Prostate gland (tissue), 2 donors: Measurements from ENCODE around the gene DISP3. TPM values are rescaled to one million over a fixed set of nuclear protein-coding genes. Genes with fewer than 3 reads are reported as not detected.

ENCODE experiments used
- DNase-seq: peaks from one replicate; pipeline ENCODE4 v3.0.0-alpha.2; 2019; ENCODE audit warnings: low spot score
- H3K27ac ChIP-seq, 2 donors: fragments of 200-600 bp; sonication (generic); 2 replicates each; pipeline ENCODE4 v1.5.1; 2017 to 2019
- H3K27me3 ChIP-seq: fragments of 200-600 bp; sonication (generic); replicated peaks from 2 replicates; pipeline ENCODE4 v1.5.1; 2019; ENCODE audit not compliant: insufficient read depth
- H3K36me3 ChIP-seq, 2 donors: fragments of 200-600 bp; sonication (generic); 1 replicate in 1 of 2; 2 replicates in 1 of 2; pipeline versions ENCODE4 v1.5.1 to v1.8.1; 2017 to 2019
- H3K4me1 ChIP-seq: fragments of 200-600 bp; sonication (generic); replicated peaks from 2 replicates; pipeline ENCODE4 v1.5.1; 2019
- H3K4me3 ChIP-seq, 2 donors: fragments of 200-600 bp; sonication (generic); 2 replicates each; pipeline ENCODE4 v1.5.1; 2017 to 2019
- H3K9me3 ChIP-seq: fragments of 200-600 bp; sonication (generic); 2 replicates; pipeline ENCODE4 v1.5.1; 2017
- CTCF ChIP-seq, 4 experiments: fragments of 200-600 bp in 2 of 4; fragments of 450-650 bp in 2 of 4; sonication (generic) in 2 of 4; IDR thresholded peaks; 1 replicate in 3 of 4; 2 replicates in 1 of 4; pipeline ENCODE4 v1.5.1; 2016 to 2019; ENCODE audit warnings: antibody characterized with exemption in 4 of 4, mild to moderate bottlenecking in 2 of 4, moderate library complexity in 2 of 4
- POLR2A ChIP-seq: fragments of 450-650 bp; IDR thresholded peaks from one replicate; pipeline ENCODE4 v1.6.1; 2016; ENCODE audit warnings: antibody characterized with exemption, mild to moderate bottlenecking
- POLR2AphosphoS5 ChIP-seq: sonication (generic); formaldehyde crosslinking; IDR thresholded peaks from one replicate; pipeline ENCODE4 v1.6.1; 2017; ENCODE audit warnings: antibody characterized with exemption
- WGBS: methylation state at CpG from one replicate; pipeline ENCODE4 v1.1.5; 2018; 5-methylcytosine and 5-hydroxymethylcytosine counted together
- intact Hi-C: fragments of 100-400 bp; cut with DNase I; formaldehyde crosslinking; loops from one replicate; pipeline ENCODE4 v1.14.2; 2022
- total RNA-seq, 2 donors: library from RNA; depleted of rRNA; stranded (reverse); fragments of >200 nt; gene quantifications; one replicate each; pipeline ENCODE4 v1.1.0, GENCODE V29; 2016

DISP3 gene
- total RNA-seq, 2 donors from 2014 or later = 0.80 to 1.7 TPM

DNA sequence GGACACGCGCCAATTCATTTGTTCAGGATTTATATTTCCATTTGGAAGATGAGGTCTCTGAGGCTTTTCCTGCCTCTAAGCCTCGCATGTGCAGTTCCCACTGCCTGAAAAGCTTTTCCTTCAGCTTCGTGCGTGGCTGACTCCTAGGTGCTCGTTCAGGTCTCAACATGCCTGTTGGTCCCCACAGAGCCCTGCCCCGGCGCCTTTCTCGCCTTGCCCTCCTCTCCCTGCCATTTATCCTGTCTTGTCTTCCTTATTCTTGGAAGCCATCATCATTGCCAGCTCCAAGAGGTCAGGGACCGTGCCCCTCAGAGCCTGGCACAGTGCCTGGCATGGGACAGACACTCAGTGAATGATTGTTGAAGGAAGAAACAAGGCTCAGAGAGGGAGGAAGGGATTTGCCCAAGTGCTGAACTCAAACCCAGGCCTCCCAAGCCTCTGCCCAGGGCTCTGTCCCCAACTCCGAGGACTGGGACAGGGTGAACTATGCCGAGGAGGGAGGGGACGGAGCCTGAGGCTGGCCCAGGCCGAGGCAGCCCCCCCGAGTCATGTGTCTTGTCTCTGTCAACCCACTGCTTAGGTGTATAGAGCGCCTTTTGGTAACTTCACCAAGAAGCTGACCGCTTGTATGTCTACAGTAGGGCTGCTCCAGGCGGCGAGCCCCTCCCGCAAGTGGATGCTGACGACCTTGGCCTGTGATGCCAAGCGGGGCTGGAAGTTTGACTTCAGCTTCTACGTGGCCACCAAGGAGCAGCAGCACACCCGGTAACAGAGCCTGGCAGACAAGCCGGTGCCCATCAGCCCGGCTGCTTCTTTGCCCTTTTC, 47.3 kb downstream of the DISP3 start:
- no peak for DNase-seq
- Histone ChIP-seq H3K27ac (no peak overlapping the region), H3K36me3 (no peaks in the 10 kb centered on the region), H3K4me1 (no peaks in the 10 kb centered on the region), H3K4me3 (no peak overlapping the region), H3K27me3 (no peaks in the 10 kb centered on the region), H3K9me3 (no peaks in the 10 kb centered on the region)
- intact Hi-C loops = no loop called here
- WGBS = 80% methylated on average over 26 of the region's 26 CpGs
- TF ChIP-seq POLR2AphosphoS5 = no peak
- no peak for TF ChIP-seq CTCF (IDR thresholded peaks at IDR 0.05)
- no peak for TF ChIP-seq POLR2A

GRCh38 chr1:11527541-11528452, 48.8 kb downstream of the DISP3 start:
- no peaks in the 10 kb centered on the region for H3K27me3 ChIP-seq
- no peaks in the 10 kb centered on the region for H3K4me1 ChIP-seq
- no peaks in the 10 kb centered on the region for H3K36me3 ChIP-seq
- H3K9me3 ChIP-seq = no peaks in the 10 kb centered on the region
- TF ChIP-seq POLR2AphosphoS5 = no peak
- TF ChIP-seq POLR2A = no peak
- no peak for TF ChIP-seq CTCF (IDR thresholded peaks at IDR 0.05)
- intact Hi-C loops = no loop called here
- no peak overlapping the region for H3K27ac ChIP-seq
- DNase-seq = no peak
- H3K4me3 ChIP-seq = no peak overlapping the region
- WGBS = 94% methylated on average over 13 of the region's 13 CpGs

GRCh38 chr1:11528611-11529261, 49.8 kb downstream of the DISP3 start:
- Histone ChIP-seq H3K27me3 (no peaks in the 10 kb centered on the region), H3K4me1 (no peaks in the 10 kb centered on the region), H3K27ac (no peak overlapping the region), H3K4me3 (no peak overlapping the region), H3K9me3 (no peaks in the 10 kb centered on the region), H3K36me3 (no peaks in the 10 kb centered on the region)
- WGBS = 90% methylated on average over 13 of the region's 13 CpGs
- intact Hi-C loops = no loop called here
- TF ChIP-seq POLR2A = no peak
- no peak for TF ChIP-seq CTCF (IDR thresholded peaks at IDR 0.05)
- no peak for TF ChIP-seq POLR2AphosphoS5
- no peak for DNase-seq

GRCh38 chr1:11529330-11529729, 50.4 kb downstream of the DISP3 start:
- Histone ChIP-seq H3K9me3 (no peaks in the 10 kb centered on the region), H3K36me3 (no peaks in the 10 kb centered on the region), H3K4me3 (no peak overlapping the region), H3K27ac (no peak overlapping the region), H3K4me1 (no peaks in the 10 kb centered on the region), H3K27me3 (no peaks in the 10 kb centered on the region)
- TF ChIP-seq POLR2AphosphoS5 (no peak), POLR2A (no peak), CTCF (IDR thresholded peaks at IDR 0.05) (no peak)
- intact Hi-C loops = no loop called here
- 90% methylated on average over 10 of the region's 10 CpGs for WGBS
- no peak for DNase-seq
